Neural cell (in vitro differentiated cells): ENCODE measurements around the gene SLC2A13. TPM values are rescaled to one million over a fixed set of nuclear protein-coding genes. Genes with fewer than 3 reads are reported as not detected.

Experiments
- H2AFZ ChIP-seq: fragments of 200-600, 300-800 bp; sonication (generic), shearing (Covaris generic); 2 replicates; pipeline ENCODE4 v1.6.0; 2014; ENCODE audit warnings: low read depth, mild to moderate bottlenecking, antibody characterized with exemption, low read length, moderate library complexity
- H3F3A ChIP-seq: fragments of 200-600 bp; shearing (Covaris generic); 2 replicates; pipeline ENCODE4 v1.6.1; 2016; ENCODE audit warnings: mild to moderate bottlenecking, moderate library complexity, mixed read lengths, antibody characterized with exemption, low read length; ENCODE audit not compliant: insufficient read depth, poor library complexity, severe bottlenecking
- H3K27ac ChIP-seq: fragments of 200-600, 300-800 bp; sonication (generic), shearing (Covaris generic); 2 replicates; pipeline ENCODE4 v1.5.1; 2014; ENCODE audit warnings: mild to moderate bottlenecking, low read length, moderate library complexity
- H3K27me3 ChIP-seq: fragments of 300-800, 200-600 bp; sonication (generic), shearing (Covaris generic); 2 replicates; pipeline ENCODE4 v1.6.0; 2014; ENCODE audit warnings: mild to moderate bottlenecking, low read depth, low read length, moderate library complexity; ENCODE audit not compliant: insufficient read depth
- H3K36me3 ChIP-seq: fragments of 300-800, 200-600 bp; sonication (generic), shearing (Covaris generic); 2 replicates; pipeline ENCODE4 v1.5.1; 2014; ENCODE audit warnings: mild to moderate bottlenecking, antibody characterized with exemption, low read length, moderate library complexity; ENCODE audit not compliant: insufficient read depth
- H3K4me2 ChIP-seq: fragments of 300-800, 200-600 bp; sonication (generic), shearing (Covaris generic); 2 replicates; pipeline ENCODE4 v1.6.0; 2014; ENCODE audit warnings: mild to moderate bottlenecking, low read length
- H3K4me3 ChIP-seq: fragments of 300-800, 200-600 bp; sonication (generic), shearing (Covaris generic); 2 replicates; pipeline ENCODE4 v1.5.1; 2014; ENCODE audit warnings: mild to moderate bottlenecking, low read length, moderate library complexity
- H3K79me2 ChIP-seq: fragments of 200-600 bp; shearing (Covaris generic); replicated peaks from 2 replicates; pipeline ENCODE4 v1.6.0; 2014; ENCODE audit warnings: mild to moderate bottlenecking, low read length, moderate library complexity; ENCODE audit not compliant: insufficient read depth
- H3K9ac ChIP-seq: fragments of 300-800, 200-600 bp; sonication (generic), shearing (Covaris generic); 2 replicates; pipeline ENCODE4 v1.6.1; 2016; ENCODE audit warnings: mild to moderate bottlenecking, low read length, mixed read lengths
- H3K9me2 ChIP-seq: fragments of 200-600 bp; shearing (Covaris generic); 2 replicates; pipeline ENCODE4 v1.6.1; 2016; ENCODE audit warnings: mild to moderate bottlenecking, low read length, mixed read lengths; ENCODE audit not compliant: insufficient read depth
- H3K9me3 ChIP-seq: fragments of 200-600, 300-800 bp; sonication (generic), shearing (Covaris generic); 2 replicates; pipeline ENCODE4 v1.6.1; 2016; ENCODE audit warnings: mild to moderate bottlenecking, mixed run types, low read length, moderate library complexity, mixed read lengths
- H4K20me1 ChIP-seq: fragments of 200-600 bp; shearing (Covaris generic); 2 replicates; pipeline ENCODE4 v1.6.1; 2016; ENCODE audit warnings: mild to moderate bottlenecking, mixed run types; ENCODE audit not compliant: insufficient read depth
- EP300 ChIP-seq: fragments of 450-650 bp; conservative IDR thresholded peaks from 2 replicates; pipeline ENCODE4 v1.6.1; 2014; ENCODE audit warnings: antibody characterized with exemption, mild to moderate bottlenecking, moderate library complexity; ENCODE audit not compliant: poor library complexity, severe bottlenecking
- EZH2 ChIP-seq: fragments of 200-600, 300-800 bp; shearing (Covaris generic), sonication (generic); IDR thresholded peaks from 2 replicates; pipeline ENCODE4 v1.6.1; 2014; ENCODE audit warnings: antibody characterized with exemption, low read length, borderline replicate concordance, mild to moderate bottlenecking; ENCODE audit not compliant: insufficient read depth, poor library complexity, severe bottlenecking
- MXI1 ChIP-seq: fragments of 450-650 bp; conservative IDR thresholded peaks from 2 replicates; pipeline ENCODE4 v1.6.1; 2014; ENCODE audit warnings: antibody characterized with exemption, mild to moderate bottlenecking; ENCODE audit not compliant: poor library complexity, severe bottlenecking
- POLR2AphosphoS5 ChIP-seq: IDR thresholded peaks from 2 replicates; pipeline ENCODE4 v1.6.1; 2012
- RAD21 ChIP-seq: fragments of 450-650 bp; conservative IDR thresholded peaks from 2 replicates; pipeline ENCODE4 v1.6.1; 2014; ENCODE audit warnings: antibody characterized with exemption, mild to moderate bottlenecking, moderate library complexity
- SMC3 ChIP-seq: fragments of 450-650 bp; conservative IDR thresholded peaks from 2 replicates; pipeline ENCODE4 v1.6.1; 2014; ENCODE audit warnings: antibody characterized with exemption, mild to moderate bottlenecking, moderate library complexity; ENCODE audit not compliant: poor library complexity
- TAF1 ChIP-seq: IDR thresholded peaks from 2 replicates; pipeline ENCODE4 v1.6.1; 2012; ENCODE audit warnings: low read depth
- polyA plus RNA-seq: library from polyadenylated mRNA; depleted of rRNA; stranded (reverse); fragments of >200 nt; gene quantifications from 2 replicates; pipeline ENCODE4 v1.2.3, GENCODE V29; 2014
- TF ChIP-seq, protein P1 (sequence below): IDR thresholded peaks from 2 replicates; pipeline ENCODE4 v1.6.1; 2012; ENCODE audit warnings: borderline replicate concordance
- TF ChIP-seq, protein P2 (sequence below): fragments of 450-650 bp; IDR thresholded peaks from 2 replicates; pipeline ENCODE4 v1.5.1; 2014; ENCODE audit warnings: antibody characterized with exemption, mild to moderate bottlenecking, moderate library complexity; ENCODE audit not compliant: poor library complexity, severe bottlenecking

Gene SLC2A13
- polyA plus RNA-seq, 1 donor from 2014 or later = 10.7 TPM

DNA sequence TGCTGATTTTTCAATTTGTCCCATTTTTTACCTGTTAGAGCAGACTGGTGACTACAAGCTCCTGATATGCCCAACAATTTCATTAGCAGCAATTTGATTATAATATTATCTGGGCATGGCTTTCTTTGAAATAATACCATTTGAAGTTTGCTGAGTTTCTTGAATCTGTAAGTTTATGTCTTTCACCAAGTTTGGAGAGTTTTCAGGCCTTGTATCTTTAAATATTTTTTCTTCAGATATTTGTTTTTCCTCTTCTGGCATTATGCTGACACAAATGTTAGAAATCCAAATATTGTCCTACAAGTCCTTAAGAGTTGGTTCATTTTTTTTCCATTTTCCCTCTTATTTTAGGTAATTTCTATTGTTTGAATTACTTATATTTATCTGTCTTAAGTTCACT lies 30.4 kb downstream of the SLC2A13 start:
- H3F3A ChIP-seq = no peaks in the 10 kb centered on the region
- no peak overlapping the region for H3K4me3 ChIP-seq
- TF ChIP-seq TAF1 = no peak
- no peak for TF ChIP-seq EP300
- no peak for TF ChIP-seq EZH2
- no peak for TF ChIP-seq POLR2AphosphoS5
- TF ChIP-seq, protein P1, sequence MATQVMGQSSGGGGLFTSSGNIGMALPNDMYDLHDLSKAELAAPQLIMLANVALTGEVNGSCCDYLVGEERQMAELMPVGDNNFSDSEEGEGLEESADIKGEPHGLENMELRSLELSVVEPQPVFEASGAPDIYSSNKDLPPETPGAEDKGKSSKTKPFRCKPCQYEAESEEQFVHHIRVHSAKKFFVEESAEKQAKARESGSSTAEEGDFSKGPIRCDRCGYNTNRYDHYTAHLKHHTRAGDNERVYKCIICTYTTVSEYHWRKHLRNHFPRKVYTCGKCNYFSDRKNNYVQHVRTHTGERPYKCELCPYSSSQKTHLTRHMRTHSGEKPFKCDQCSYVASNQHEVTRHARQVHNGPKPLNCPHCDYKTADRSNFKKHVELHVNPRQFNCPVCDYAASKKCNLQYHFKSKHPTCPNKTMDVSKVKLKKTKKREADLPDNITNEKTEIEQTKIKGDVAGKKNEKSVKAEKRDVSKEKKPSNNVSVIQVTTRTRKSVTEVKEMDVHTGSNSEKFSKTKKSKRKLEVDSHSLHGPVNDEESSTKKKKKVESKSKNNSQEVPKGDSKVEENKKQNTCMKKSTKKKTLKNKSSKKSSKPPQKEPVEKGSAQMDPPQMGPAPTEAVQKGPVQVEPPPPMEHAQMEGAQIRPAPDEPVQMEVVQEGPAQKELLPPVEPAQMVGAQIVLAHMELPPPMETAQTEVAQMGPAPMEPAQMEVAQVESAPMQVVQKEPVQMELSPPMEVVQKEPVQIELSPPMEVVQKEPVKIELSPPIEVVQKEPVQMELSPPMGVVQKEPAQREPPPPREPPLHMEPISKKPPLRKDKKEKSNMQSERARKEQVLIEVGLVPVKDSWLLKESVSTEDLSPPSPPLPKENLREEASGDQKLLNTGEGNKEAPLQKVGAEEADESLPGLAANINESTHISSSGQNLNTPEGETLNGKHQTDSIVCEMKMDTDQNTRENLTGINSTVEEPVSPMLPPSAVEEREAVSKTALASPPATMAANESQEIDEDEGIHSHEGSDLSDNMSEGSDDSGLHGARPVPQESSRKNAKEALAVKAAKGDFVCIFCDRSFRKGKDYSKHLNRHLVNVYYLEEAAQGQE = no peak
- no peak for TF ChIP-seq SMC3
- no peak for TF ChIP-seq MXI1
- TF ChIP-seq, protein P2, sequence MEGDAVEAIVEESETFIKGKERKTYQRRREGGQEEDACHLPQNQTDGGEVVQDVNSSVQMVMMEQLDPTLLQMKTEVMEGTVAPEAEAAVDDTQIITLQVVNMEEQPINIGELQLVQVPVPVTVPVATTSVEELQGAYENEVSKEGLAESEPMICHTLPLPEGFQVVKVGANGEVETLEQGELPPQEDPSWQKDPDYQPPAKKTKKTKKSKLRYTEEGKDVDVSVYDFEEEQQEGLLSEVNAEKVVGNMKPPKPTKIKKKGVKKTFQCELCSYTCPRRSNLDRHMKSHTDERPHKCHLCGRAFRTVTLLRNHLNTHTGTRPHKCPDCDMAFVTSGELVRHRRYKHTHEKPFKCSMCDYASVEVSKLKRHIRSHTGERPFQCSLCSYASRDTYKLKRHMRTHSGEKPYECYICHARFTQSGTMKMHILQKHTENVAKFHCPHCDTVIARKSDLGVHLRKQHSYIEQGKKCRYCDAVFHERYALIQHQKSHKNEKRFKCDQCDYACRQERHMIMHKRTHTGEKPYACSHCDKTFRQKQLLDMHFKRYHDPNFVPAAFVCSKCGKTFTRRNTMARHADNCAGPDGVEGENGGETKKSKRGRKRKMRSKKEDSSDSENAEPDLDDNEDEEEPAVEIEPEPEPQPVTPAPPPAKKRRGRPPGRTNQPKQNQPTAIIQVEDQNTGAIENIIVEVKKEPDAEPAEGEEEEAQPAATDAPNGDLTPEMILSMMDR = no peak
- TF ChIP-seq RAD21 = no peak
- H3K79me2 ChIP-seq = no peaks in the 10 kb centered on the region
- H3K4me2 ChIP-seq = no peak overlapping the region
- H3K36me3 ChIP-seq = no peaks in the 10 kb centered on the region
- no peaks in the 10 kb centered on the region for H3K9me2 ChIP-seq
- no peak overlapping the region for H3K27ac ChIP-seq
- no peaks in the 10 kb centered on the region for H4K20me1 ChIP-seq
- H3K9ac ChIP-seq = no peak overlapping the region
- no peaks in the 10 kb centered on the region for H3K9me3 ChIP-seq
- H2AFZ ChIP-seq = no peak overlapping the region
- H3K27me3 ChIP-seq = no peaks in the 10 kb centered on the region

DNA sequence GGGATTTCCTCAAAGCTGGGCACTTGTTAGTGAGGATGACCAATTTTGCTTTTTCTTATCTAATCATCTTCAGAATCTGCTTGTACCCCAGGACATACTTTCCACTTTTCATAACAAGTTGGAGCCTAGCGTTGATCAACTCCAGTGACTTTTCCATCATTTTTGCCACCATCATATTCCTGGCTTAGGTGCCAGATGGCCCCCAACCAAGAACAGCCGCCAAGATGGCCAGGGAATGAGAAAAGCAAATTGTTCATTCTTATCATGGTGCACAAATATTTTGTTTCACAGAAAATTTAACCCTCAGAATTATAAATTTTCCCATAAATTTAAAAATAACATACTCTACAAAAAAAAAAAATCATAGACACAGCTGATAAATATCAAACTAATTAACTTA lies 37.5 kb downstream of the SLC2A13 start:
- no peaks in the 10 kb centered on the region for H3K79me2 ChIP-seq
- H3F3A ChIP-seq = no peaks in the 10 kb centered on the region

More for the DNA sequence above, 37.5 kb downstream of the SLC2A13 start:
- Histone ChIP-seq H3K27ac (no peak overlapping the region), H3K9me3 (no peaks in the 10 kb centered on the region), H3K9ac (no peak overlapping the region), H3K4me2 (no peak overlapping the region), H4K20me1 (no peaks in the 10 kb centered on the region), H3K27me3 (no peaks in the 10 kb centered on the region), H3K36me3 (no peaks in the 10 kb centered on the region), H3K9me2 (no peaks in the 10 kb centered on the region), H3K4me3 (no peak overlapping the region), H2AFZ (no peak overlapping the region)
- TF ChIP-seq RAD21 (no peak), SMC3 (no peak), EP300 (no peak), EZH2 (no peak), TAF1 (no peak), MXI1 (no peak), POLR2AphosphoS5 (no peak)
- TF ChIP-seq, protein P2 = no peak
- TF ChIP-seq, protein P1 = no peak
